Activated CD4-positive, alpha-beta T cell treated with anti-CD3 and anti-CD28 coated beads, Interleukin-2, amount 10 ng/mL, durations not matched to agents 24 days and 14 days (primary cell): ENCODE data around the gene THSD7B. TPM values are rescaled to one million over a fixed set of nuclear protein-coding genes. Genes with fewer than 3 reads are reported as not detected.
"Not testable (repeated sequence)": the region's sequence is repeated elsewhere in the genome, so short reads cannot be mapped to it uniquely, and the experiment has no call there.

ENCODE experiments used
- DNase-seq: peaks from one replicate; pipeline ENCODE4 v3.0.0; 2022
- H3K27ac Mint-ChIP-seq: one replicate; pipeline ENCODE4 v1.8.0; 2022; ENCODE audit warnings: mild to moderate bottlenecking, mixed read lengths
- H3K27me3 Mint-ChIP-seq: one replicate; pipeline ENCODE4 v1.8.0; 2022; ENCODE audit warnings: mixed read lengths
- H3K36me3 Mint-ChIP-seq: one replicate; pipeline ENCODE4 v1.8.0; 2022; ENCODE audit warnings: low read depth, mild to moderate bottlenecking, mixed read lengths
- H3K4me1 Mint-ChIP-seq: one replicate; pipeline ENCODE4 v1.8.0; 2021; ENCODE audit warnings: mixed read lengths
- H3K4me3 Mint-ChIP-seq: one replicate; pipeline ENCODE4 v1.8.0; 2022; ENCODE audit warnings: mild to moderate bottlenecking, moderate library complexity, mixed read lengths
- H3K9me3 Mint-ChIP-seq: one replicate; pipeline ENCODE4 v1.8.0; 2021; ENCODE audit warnings: mixed read lengths
- intact Hi-C: fragments of 100-400 bp; cut with micrococcal nuclease; formaldehyde crosslinking; loops from one replicate; pipeline ENCODE4 v1.15.1; 2023
- total RNA-seq: library from RNA; stranded (reverse); gene quantifications from 2 replicates; pipeline ENCODE4 v1.2.3, GENCODE V29; 2022

The THSD7B gene
- total RNA-seq, 1 donor from 2014 or later = not detected

DNA sequence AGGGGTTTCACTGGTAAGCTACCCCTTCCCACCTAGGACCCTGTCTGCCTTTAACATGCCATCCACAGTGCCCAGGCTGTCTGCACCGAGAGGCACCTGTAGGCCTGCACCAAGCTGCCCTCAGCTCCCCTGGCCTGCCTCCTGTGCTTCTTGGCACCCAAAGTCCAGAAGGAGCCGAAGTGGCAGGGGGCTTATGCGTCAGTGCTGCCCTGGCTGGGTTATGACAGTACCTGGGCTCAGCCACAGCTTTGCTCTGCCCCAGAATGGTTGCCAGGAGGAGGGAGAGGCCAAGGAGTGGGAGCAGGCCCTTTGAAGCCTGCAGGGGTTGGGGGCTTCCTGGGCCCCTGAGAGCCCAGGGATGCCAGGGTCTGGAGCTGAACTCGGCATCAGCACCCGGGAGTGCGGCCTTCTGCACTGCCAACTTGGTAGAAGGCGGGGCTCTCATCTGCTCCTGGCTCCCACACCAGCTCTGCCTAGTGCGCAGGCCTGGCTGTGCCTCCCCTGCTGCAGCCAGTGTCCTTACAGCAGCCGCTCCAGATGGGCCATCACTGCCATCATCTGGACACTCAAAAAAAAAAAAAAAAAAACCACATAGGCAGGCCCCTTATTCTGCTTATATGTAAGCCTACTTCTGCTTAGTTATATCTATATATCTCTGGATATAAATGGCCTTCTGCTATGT lies 155.4 kb downstream of the THSD7B start:
- Mint-ChIP-seq H3K4me3 (no peak overlapping the region), H3K27ac (no peak overlapping the region), H3K27me3 (no peaks in the 10 kb centered on the region), H3K36me3 (no peaks in the 10 kb centered on the region), H3K9me3 (no peaks in the 10 kb centered on the region), H3K4me1 (no peaks in the 10 kb centered on the region)
- intact Hi-C loops = no loop called here
- DNase-seq = no peak

DNA sequence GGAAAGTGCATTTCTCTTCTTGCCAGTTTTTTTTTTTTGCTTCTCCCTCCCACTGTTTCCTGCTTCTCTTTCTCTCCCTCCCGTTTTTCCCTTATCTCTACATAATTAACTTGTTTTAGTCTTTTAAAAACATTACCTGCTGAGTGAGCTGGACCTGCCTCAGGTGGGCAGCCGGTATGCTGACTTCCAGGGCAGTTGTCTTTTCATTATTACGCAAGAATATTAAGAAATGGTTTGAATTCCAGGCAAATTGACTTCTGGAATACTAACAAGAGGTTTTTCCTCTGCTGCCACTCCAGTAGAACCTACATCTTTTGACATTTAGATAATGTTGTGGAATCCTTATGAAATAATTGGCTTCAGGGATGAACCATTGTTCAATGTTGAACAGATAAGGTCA lies 161.8 kb downstream of the THSD7B start:
- H3K36me3 Mint-ChIP-seq = no peaks in the 10 kb centered on the region
- intact Hi-C loops = no loop called here
- H3K27ac Mint-ChIP-seq = no peak overlapping the region

DNA sequence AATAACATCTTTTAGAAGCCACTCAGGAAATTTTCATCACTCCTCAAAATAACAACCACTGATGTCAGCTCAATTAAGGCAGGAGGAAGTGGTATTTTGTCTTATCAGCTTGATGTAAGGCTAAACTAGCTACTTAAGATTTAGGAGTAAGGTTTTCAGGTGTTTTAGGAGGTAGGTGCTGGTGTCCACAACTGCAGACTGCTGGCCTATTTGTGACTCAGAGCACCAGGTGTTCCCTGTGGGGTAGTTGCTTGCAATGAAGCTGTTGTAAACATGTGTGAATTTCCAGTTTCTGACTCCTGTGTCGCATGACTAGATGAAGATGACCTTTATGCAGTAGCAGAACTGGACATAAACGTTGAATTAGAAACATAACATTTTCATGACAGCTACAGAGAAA lies 164.2 kb downstream of the THSD7B start:
- intact Hi-C loops = no loop called here
- no peak for DNase-seq
- Mint-ChIP-seq H3K27ac (no peak overlapping the region), H3K27me3 (no peaks in the 10 kb centered on the region), H3K4me3 (no peak overlapping the region), H3K36me3 (no peaks in the 10 kb centered on the region), H3K4me1 (no peaks in the 10 kb centered on the region), H3K9me3 (no peaks in the 10 kb centered on the region)

More for the DNA sequence above, 161.8 kb downstream of the THSD7B start:
- no peaks in the 10 kb centered on the region for H3K4me1 Mint-ChIP-seq
- DNase-seq = no peak
- H3K9me3 Mint-ChIP-seq = no peaks in the 10 kb centered on the region
- no peak overlapping the region for H3K4me3 Mint-ChIP-seq
- no peaks in the 10 kb centered on the region for H3K27me3 Mint-ChIP-seq

DNA sequence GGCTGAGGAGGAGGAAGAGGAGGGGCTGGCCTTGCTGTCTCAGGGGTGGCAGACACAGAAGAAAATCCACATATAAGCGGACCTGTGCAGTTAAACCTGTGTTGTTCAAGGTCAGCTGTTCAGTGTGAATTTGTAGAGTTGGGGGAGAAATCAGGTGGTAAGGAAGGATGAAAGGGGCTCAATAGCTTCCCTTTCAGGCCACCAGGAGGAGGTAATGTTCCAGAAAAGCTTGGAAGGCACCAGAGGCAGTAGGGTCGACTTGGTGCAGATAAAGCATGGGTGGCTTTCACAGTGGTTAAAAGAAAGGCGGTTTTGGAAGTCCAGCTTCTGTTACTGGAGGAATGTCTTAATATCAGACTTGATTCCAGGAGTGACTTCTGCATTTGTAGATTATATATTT lies 167.4 kb downstream of the THSD7B start:
- Mint-ChIP-seq H3K4me1 (no peaks in the 10 kb centered on the region), H3K27ac (no peak overlapping the region), H3K36me3 (no peaks in the 10 kb centered on the region), H3K9me3 (no peaks in the 10 kb centered on the region), H3K27me3 (no peaks in the 10 kb centered on the region), H3K4me3 (no peak overlapping the region)
- intact Hi-C loops = no loop called here
- no peak for DNase-seq

DNA sequence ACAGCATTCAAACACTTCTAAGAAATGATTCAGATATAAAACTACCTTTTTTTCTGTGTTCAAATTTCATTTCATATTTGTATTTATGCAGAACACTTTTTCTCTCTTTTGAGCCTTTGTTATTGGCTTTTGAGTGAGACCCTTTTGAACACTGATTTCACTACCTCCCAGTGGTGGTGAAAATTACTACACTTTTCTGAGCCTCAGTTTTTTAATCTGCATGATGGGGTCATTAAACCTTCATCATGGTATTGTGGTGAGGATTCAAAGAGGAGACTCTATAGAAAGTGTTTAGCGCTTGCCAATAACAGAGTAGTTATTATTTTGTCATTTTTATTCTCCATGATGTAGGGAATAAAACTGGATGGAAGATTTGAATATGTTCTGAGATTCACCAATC lies 169.8 kb downstream of the THSD7B start:
- Mint-ChIP-seq H3K4me3 (no peak overlapping the region), H3K4me1 (no peaks in the 10 kb centered on the region), H3K36me3 (no peaks in the 10 kb centered on the region), H3K27ac (no peak overlapping the region), H3K27me3 (no peaks in the 10 kb centered on the region), H3K9me3 (no peaks in the 10 kb centered on the region)
- intact Hi-C loops = no loop called here
- no peak for DNase-seq

DNA sequence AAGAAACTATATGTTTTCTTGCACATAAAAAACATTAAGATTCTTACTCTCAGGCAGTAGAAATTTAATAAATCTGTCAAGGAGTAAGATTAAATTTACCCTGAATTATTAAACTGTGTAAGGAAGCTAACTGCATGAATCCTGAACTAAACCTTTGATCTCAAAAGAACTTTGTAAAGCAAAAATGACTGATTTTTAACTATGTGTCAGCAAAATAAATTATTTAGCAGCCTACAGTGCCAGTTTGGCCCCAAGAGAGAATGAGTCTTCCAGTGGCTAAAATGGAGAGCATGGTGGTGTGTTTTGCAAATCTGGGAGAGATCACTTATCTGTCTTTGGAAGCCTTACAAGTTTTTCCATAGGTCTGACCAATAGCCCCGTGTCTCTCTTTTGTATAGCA lies 190.7 kb downstream of the THSD7B start:
- H3K27me3 Mint-ChIP-seq = no peaks in the 10 kb centered on the region
- H3K4me3 Mint-ChIP-seq = no peak overlapping the region
- intact Hi-C loops = no loop called here
- no peaks in the 10 kb centered on the region for H3K4me1 Mint-ChIP-seq
- no peak for DNase-seq
- no peaks in the 10 kb centered on the region for H3K9me3 Mint-ChIP-seq
- H3K27ac Mint-ChIP-seq = no peak overlapping the region
- H3K36me3 Mint-ChIP-seq = no peaks in the 10 kb centered on the region

DNA sequence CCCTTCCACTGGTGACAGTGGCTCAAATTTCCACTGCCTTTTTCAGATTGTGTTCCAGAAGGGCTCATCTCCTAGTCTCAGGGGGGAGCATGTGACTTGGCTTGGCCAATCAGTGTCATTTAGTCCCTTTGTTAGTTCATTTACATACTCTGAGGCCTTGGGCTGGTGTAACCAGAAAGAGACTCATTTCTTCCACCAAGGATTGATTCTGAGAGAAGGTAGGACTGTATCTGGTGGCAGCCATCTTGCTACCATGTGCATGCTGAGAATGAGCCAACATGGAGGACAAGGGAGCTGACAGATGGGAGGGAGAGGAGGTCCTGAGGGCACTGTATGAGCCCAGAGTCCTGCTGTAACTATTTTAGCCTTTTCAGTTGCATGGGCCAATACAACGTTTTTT lies 191.7 kb downstream of the THSD7B start:
- Mint-ChIP-seq H3K9me3 (no peaks in the 10 kb centered on the region), H3K27ac (no peak overlapping the region)

DNA sequence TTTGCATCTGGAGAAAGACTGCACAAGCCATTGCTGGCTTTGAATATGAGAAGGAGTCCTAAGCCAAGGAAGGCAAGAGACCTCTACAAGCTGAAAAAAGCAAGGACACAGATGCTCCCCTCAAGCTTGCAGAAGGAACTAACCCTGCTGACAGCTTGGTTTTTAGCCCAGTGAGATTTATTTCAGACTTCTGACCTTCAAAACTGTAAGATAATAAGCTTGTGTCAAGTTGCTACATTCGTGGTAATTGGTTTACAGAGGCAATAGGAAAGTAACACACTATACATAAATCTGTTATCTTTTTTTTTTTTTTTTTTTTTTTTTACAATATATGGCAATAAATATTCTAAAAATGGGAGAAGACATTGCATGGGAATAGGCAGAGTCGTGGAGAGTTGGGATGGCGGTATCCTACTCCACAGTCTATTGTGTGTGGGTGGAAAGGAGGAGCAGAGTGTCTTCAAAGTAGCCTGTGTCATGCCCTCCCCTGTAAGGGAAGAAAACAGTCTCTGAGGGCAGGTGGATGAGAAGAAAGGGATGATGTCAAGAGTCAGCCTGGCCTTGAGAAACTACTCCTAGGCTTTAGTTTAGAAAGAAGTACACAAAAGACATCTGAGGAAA lies 196.9 kb downstream of the THSD7B start:
- no peak for DNase-seq
- Mint-ChIP-seq H3K4me1 (no peaks in the 10 kb centered on the region), H3K27me3 (no peaks in the 10 kb centered on the region), H3K9me3 (no peaks in the 10 kb centered on the region), H3K36me3 (no peaks in the 10 kb centered on the region), H3K4me3 (no peak overlapping the region), H3K27ac (no peak overlapping the region)
- intact Hi-C loops = no loop called here

More for the DNA sequence above, 191.7 kb downstream of the THSD7B start:
- no peaks in the 10 kb centered on the region for H3K4me1 Mint-ChIP-seq
- DNase-seq = no peak
- no peaks in the 10 kb centered on the region for H3K36me3 Mint-ChIP-seq
- intact Hi-C loops = no loop called here
- no peak overlapping the region for H3K4me3 Mint-ChIP-seq
- H3K27me3 Mint-ChIP-seq = no peaks in the 10 kb centered on the region

DNA sequence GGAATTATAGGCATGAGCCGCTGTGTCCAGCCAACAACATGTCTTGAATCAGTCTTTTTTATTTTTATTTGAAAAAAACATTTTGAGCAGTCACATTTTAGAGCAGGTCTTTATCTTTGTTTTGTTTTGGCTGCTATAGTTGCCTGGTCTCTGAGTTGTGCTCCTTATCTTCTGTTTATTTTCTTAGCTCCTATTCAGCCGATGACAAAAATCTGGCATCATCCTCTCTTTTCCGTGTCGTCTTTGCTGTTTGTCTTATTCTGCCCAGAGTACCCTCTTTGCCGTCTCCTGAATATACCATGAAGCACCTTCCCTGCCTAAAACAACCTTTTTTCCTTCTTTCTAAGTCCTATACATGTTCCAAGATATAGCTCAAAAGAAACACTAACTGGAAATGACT lies 201.1 kb downstream of the THSD7B start:
- Mint-ChIP-seq H3K36me3 (no peaks in the 10 kb centered on the region), H3K4me3 (no peak overlapping the region), H3K27me3 (no peaks in the 10 kb centered on the region), H3K27ac (no peak overlapping the region), H3K4me1 (no peaks in the 10 kb centered on the region), H3K9me3 (no peaks in the 10 kb centered on the region)
- intact Hi-C loops = no loop called here
- no peak for DNase-seq

DNA sequence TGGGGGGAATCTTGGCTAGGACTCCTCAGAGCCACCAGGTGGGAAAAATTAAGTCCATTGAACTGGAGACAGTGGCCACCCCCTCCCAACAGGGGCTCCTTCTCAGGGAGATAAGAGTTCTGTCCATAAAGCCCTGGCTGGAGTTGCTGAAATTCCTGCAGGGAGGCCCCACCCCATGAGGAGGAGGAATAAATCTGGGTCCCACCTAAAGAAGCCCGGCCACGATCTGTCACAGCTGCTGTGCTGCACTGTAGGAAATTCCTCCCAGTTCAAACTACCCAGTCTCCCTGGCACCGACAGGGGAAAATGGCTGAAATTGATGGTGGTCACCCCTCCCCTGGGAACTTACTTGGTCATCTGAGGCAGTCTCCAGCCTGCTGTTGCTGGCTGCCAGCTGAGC lies 215.0 kb downstream of the THSD7B start:
- Mint-ChIP-seq H3K27me3 (no peaks in the 10 kb centered on the region), H3K4me1 (no peaks in the 10 kb centered on the region), H3K9me3 (no peaks in the 10 kb centered on the region), H3K36me3 (no peaks in the 10 kb centered on the region), H3K27ac (no peak overlapping the region), H3K4me3 (no peak overlapping the region)
- intact Hi-C loops = no loop called here
- DNase-seq = no peak

DNA sequence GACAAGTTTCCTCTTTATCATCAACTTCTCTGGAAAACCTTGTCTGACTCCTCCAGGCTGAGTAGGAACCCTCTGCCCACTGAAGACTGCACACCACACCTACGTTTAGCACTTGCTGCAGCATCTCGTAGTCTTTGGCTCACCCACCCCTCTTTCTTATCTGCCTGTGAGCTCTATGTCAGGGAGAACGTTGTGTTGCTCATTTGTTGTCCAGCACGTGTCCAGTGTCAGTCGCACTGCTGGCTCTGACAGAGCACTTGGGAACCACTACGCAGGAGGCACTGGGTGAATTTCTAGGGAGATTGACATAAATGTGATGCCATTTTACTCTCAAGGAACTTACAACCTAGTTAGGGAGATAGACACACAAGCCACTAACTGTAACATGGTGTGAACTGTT lies 216.3 kb downstream of the THSD7B start:
- H3K27ac Mint-ChIP-seq, H3K9me3 Mint-ChIP-seq, H3K4me1 Mint-ChIP-seq, H3K4me3 Mint-ChIP-seq, H3K27me3 Mint-ChIP-seq, DNase-seq, H3K36me3 Mint-ChIP-seq, intact Hi-C loops: not testable (repeated sequence)

DNA sequence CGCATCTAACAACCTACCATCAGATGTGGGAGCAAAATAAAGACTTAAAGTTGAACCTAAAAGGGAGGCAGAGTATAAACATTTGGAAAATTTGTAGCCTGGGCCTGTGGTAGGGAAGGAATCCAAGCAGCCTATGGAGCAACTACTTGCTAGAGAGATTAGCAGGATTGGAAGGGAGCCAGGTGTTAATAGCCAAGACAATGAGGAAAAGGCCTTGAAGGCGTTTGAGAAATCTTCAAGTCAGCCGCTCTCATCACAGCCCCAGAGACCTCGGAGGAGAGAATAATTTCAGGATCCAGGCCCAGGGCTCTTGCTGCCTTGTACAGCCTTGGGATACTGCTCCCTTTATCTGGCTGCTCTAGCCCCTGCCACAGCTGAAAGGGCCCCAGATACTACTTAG lies 219.7 kb downstream of the THSD7B start:
- Mint-ChIP-seq H3K4me1 (no peaks in the 10 kb centered on the region), H3K9me3 (no peaks in the 10 kb centered on the region), H3K36me3 (no peaks in the 10 kb centered on the region), H3K27me3 (no peaks in the 10 kb centered on the region), H3K4me3 (no peak overlapping the region), H3K27ac (no peak overlapping the region)
- intact Hi-C loops = no loop called here
- DNase-seq = no peak

DNA sequence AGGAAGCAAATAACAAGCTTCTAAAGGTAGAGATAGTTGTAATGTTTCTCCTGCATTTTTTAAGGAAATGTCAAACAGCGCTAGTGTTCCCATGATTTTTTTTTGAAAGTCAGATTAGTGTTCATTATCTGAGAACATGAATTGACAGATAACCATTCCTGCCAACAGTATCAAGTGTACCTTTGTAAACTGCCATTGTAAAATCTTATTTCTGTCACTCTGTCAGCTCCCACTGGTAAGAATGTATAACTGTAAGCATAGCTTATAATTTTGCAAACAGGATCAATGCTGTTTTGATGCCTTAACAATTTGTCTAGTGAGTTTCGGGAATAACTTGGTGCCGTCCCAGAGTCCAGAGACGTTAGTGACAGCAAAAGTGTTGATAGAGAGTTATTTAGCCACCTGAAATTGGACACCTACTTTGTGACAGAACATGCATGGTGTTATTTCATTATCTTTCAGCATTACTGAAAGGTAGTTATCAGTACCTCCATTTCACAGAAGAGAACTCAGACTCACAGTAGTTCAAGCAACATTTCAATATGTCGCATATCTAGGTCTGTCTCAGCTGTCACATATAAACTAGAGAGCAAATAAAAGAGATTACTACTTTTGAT lies 221.4 kb downstream of the THSD7B start:
- Mint-ChIP-seq H3K36me3 (no peaks in the 10 kb centered on the region), H3K27ac (no peak overlapping the region), H3K27me3 (no peaks in the 10 kb centered on the region), H3K4me1 (no peaks in the 10 kb centered on the region), H3K9me3 (no peaks in the 10 kb centered on the region), H3K4me3 (no peak overlapping the region)
- intact Hi-C loops = no loop called here
- no peak for DNase-seq

DNA sequence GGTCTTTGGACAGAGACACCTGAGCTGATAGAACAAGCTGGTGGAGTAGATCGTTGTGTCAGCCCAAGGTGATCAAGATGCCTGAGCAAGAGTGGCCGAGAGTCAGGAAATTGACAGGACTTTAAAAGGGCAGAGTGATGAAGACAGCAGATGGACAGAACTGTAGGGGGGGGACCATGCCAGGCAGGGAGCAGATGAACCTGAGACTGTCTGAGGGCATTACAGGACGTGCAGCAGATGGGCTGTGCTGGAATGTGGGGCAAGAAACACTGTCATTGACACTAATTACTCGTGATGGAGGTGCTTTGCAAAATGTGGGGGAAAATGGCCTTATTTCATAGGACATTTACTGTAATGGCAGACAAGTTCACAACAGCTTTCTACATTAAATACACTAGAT lies 225.0 kb downstream of the THSD7B start:
- Mint-ChIP-seq H3K36me3 (no peaks in the 10 kb centered on the region), H3K27ac (no peak overlapping the region), H3K27me3 (no peaks in the 10 kb centered on the region), H3K4me1 (no peaks in the 10 kb centered on the region), H3K4me3 (no peak overlapping the region), H3K9me3 (no peaks in the 10 kb centered on the region)
- DNase-seq = no peak
- intact Hi-C loops = no loop called here

DNA sequence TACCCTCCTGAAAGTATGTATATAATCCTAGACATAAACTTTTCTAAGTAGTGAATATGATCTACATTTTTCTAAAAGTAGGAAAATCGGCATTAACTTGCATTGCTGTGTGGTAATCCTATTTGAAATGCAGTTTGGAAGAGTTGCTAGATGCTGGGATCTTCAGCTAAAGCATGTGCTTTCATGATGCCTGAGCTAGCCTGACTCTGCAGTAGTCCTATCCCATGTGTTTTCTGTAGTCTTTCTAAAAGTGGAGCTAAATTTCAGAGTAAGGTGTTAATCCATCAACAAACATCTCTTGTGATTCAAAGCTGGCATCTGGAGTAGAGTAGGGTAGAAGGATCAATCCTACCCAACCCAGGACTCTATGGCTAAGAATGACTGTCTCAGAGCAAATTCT lies 229.4 kb downstream of the THSD7B start:
- H3K27me3 Mint-ChIP-seq = peaks cover 2% of the 10 kb centered on the region
- DNase-seq = no peak
- H3K27ac Mint-ChIP-seq = no peak overlapping the region
- H3K36me3 Mint-ChIP-seq = no peaks in the 10 kb centered on the region
- intact Hi-C loops = no loop called here
- H3K4me1 Mint-ChIP-seq = no peaks in the 10 kb centered on the region
- no peaks in the 10 kb centered on the region for H3K9me3 Mint-ChIP-seq
- no peak overlapping the region for H3K4me3 Mint-ChIP-seq
